Adipose tissue (tissue), 3 donors: ENCODE measurements around the gene LMX1A. TPM values are rescaled to one million over a fixed set of nuclear protein-coding genes. Genes with fewer than 3 reads are reported as not detected.

Experiments
- H3K27ac ChIP-seq: one replicate; pipeline ENCODE4 v1.5.1; 2013; ENCODE audit warnings: low read depth, low read length
- WGBS, 3 donors: extraction: QIAGEN DNeasy Blood & Tissue Kit; methylation state at CpG; one replicate each; pipeline ENCODE4 v1.1.7; 2013; 5-methylcytosine and 5-hydroxymethylcytosine counted together
- polyA plus RNA-seq, 3 donors: library from polyadenylated mRNA; stranded (reverse); fragments of 200-250 nt; gene quantifications; one replicate each; pipeline ENCODE4 v1.2.3, GENCODE V29; 2013
- donor health status: healthy with polysubstance abuse.
- donor health status: Bipolar disorder and iron deficiency.
- donor health status: healthy.

The LMX1A gene
- under 1 TPM; 0.03 to 0.79 (median 0.09) TPM for polyA plus RNA-seq

DNA sequence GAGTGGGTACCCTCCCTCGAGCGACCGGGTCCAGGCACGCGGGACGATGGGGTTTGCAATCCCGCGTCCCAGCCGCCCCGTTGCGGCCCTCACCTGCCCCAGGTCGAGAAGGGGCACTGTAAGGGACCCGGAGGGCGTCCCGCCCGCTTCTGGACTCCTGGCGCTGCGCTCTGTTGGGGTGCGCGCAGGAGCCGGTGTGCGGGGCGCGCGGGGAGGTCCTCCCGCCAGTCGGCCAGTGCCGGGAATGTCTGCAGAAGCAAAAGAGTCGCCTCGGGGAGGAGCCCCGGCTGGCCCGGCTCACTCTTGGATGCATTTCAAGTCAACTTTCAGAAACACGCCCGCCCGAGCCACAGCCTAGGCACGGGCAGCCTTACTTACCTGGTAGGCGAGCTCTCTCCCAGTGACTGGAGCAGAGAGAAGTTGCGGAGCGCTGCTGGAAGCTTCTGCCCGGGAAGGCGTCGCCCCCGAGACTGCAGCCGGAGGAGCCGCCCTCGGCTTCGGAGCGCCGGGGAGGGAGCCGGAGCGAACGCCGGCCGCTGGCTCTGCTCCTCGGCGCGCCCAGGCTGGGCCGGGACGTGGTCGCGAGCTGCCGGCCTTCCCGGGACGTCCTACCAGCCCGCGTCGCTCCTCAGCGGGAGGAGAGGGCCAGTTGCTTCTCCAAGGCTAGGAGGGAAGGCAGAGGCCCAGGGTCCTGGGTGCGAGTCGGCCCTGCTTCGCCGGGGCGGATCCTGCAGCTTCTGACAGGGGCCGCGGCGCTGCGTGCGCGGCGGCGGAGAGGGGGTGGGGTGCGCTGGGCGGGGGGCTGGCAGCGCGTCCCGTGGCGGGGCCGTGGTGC lies at the start of gene LMX1A:
Gene LMX1A, minus strand, starts transcription at position 739 of the 835 bp plus-strand sequence. CDS start 1,156 bp downstream, outside the sequence.
- 1 to 3% (median 1%) methylated on average over 69 to 88 of the region's 88 CpGs for WGBS, 3 donors
- H3K27ac ChIP-seq, result no peak within 1 kb of the TSS

- WGBS, 3 donors, result 37 to 41% (median 39%) methylated on average over 3 of the region's 3 CpGs
- H3K27ac ChIP-seq, result no peak overlapping the region
These were observed 47.4 kb upstream of the LMX1A start for GRCh38 chr1:165403835-165404482.

- 80 to 92% (median 85%) methylated on average over 4 of the region's 4 CpGs for WGBS, 3 donors
- H3K27ac ChIP-seq, result no peak overlapping the region
These were observed 46.1 kb upstream of the LMX1A start for GRCh38 chr1:165402517-165403111.

DNA sequence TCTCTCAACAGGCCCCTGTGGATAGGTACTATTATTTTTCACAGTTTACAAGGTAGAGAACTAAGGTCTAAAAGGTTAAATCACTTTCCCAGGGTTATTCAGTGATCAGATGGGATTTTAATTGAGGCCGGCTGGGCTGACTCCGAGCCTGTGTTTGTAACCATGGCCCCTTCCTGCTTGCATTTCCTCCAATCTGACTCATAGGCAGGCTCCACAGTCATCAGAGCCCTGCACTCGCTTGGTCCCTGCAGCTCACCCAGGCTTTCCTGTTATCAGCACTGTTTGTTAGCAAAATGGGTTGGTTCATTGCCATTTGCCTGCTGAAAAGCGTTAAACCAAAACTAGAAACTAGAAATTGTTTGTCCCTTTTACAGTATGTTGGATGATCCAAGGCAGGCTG lies 41.4 kb upstream of the LMX1A start:
- no peak overlapping the region for H3K27ac ChIP-seq
- 16 to 46% (median 19%) methylated on average over 4 of the region's 4 CpGs for WGBS, 3 donors

- no peak overlapping the region for H3K27ac ChIP-seq
- 88 to 95% (median 91%) methylated on average over 4 of the region's 4 CpGs for WGBS, 3 donors
These were observed 39.4 kb upstream of the LMX1A start for GRCh38 chr1:165395901-165396300.

- no peak overlapping the region for H3K27ac ChIP-seq
These were observed 39.0 kb upstream of the LMX1A start for GRCh38 chr1:165395478-165395877.

- 13 to 15% (median 14%) methylated on average over 19 of the region's 19 CpGs for WGBS, 3 donors
- no peak overlapping the region for H3K27ac ChIP-seq
These were observed 36.4 kb upstream of the LMX1A start for GRCh38 chr1:165392634-165393571.

DNA sequence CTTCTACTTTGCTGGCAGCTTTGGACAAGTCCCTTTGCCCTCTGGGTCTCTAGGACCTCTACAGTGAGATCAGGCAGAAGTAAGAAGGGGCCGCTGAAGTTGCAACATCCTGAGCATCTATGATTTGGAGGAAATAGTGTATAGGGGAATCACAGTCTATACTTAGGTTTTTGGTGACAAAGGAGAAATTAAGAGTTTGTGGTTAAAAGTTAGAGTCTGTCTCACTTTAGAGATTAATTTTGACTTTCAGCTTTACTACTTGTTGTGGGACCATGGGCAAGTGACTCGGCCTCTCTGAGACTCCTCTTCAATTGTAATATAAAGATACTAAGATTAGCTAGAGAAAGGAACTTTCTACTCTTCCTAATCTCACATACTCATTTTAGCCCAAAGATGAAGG lies 33.1 kb upstream of the LMX1A start:
- no peak overlapping the region for H3K27ac ChIP-seq
- 66 to 76% (median 72%) methylated on average over 2 of the region's 2 CpGs for WGBS, 3 donors

- WGBS, 3 donors, result 55 to 63% (median 57%) methylated on average over 2 of the region's 2 CpGs
- no peak overlapping the region for H3K27ac ChIP-seq
These were observed 31.4 kb upstream of the LMX1A start for GRCh38 chr1:165387961-165388360.

- 64 to 77% (median 73%) methylated on average over 2 of the region's 2 CpGs for WGBS, 3 donors
- no peak overlapping the region for H3K27ac ChIP-seq
These were observed 31.0 kb upstream of the LMX1A start for GRCh38 chr1:165387505-165387904.

GRCh38 chr1:165383599-165384405 lies 27.3 kb upstream of the LMX1A start:
- H3K27ac ChIP-seq, result no peak overlapping the region
- 62 to 69% (median 68%) methylated on average over 5 of the region's 5 CpGs for WGBS, 3 donors

GRCh38 chr1:165383067-165383466 lies 26.6 kb upstream of the LMX1A start:
- H3K27ac ChIP-seq, result no peak overlapping the region
- 55 to 63% (median 58%) methylated on average over 6 of the region's 6 CpGs for WGBS, 3 donors

DNA sequence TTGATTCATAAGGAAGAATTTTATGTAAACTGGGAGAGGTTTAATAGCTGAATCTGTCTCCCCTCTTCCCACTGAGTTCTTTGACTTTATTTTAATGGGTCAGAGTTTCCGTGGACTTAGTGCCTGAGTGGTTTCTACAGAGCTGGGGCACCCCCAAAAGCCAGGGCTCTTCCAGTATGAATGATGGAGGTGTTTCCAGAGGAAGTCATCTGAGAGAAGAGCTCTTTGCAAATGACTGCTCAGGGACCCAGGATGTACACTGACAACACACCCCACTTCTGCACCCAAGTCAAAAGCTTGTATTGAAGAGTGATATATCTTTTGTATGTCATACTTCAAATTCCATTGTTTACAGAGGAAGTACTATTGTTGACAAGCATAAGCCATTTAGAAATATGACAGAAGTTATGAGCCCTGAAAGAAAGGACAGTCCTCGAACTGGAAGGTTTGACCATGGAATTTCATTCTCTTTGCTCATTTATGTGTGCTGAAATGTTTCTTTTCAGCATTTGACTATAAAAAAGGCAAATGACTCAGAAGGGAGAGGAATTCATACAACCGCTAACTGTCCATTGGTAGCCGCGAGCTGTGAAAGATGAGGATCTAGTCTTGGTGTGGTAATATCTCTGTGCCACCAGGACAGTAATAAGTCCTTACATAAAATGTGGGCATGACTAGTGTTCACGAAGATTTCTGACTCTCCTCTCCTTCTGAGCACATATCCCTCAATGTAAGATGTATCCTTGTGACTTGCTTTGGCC lies 25.4 kb upstream of the LMX1A start:
- no peak overlapping the region for H3K27ac ChIP-seq
- WGBS, 3 donors, result 79 to 90% (median 80%) methylated on average over 6 of the region's 6 CpGs

DNA sequence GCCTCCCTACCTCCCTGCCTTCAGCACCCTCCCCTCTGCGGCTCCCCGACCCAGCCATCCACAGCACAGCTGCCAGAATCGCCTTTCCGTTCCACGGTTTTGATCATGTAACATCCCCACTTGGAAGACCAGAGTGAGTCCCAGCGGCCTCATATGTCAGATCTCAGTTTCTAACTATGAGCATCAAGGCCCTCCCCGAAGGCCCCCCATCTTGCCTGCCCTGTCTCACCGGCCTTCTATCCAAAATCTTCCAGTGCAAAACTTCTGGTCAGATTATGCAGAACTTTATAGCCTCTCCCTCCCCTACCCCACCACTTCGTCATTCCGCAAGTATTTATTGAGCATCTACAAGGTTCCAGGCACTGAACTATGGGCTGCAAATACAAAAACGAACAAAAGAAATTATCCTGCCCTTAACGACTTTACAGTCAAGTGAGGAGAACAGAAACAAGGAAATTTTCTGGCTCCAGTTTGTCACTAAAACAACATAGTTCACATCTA lies 20.3 kb upstream of the LMX1A start:
- no peak overlapping the region for H3K27ac ChIP-seq
- 9 to 21% (median 15%) methylated on average over 12 of the region's 12 CpGs for WGBS, 3 donors

DNA sequence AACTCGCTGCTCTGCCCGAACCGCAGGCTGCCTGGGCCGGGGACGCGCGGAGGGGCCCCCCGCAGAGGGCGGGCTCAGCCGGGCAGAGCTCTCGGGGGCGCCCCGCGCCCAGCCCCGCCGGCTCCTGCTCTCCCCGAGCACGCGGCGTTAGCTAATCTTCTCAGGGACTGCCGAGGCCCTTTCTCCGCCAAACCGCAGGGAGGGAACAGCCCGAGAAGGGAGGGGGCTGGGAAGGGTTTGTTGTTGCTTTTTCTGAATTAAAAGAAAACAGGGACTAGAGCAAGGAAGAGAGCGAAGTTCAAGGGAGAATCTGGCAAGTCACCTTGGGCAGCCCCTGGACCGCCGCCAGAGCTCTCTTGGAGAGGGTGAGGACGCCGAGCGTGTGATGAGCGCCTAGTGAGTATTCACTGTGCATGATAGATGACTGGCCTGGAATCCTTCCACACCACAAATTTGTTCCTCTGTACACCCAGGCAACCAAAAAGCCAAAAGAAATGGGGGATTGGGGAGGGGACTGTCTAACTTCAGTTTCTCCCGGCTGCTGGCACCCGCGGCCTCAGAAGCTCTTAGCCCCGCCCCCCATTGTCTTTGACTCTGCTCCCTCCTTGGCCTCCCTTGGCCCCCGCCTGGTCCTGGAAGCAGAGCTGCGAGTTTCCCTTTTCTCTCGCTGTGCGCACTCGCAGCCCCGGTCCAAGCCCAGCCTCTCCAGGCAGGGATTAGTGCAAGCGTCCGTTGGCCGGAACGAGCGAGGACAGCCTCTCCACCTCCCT lies 19.7 kb upstream of the LMX1A start:
- 1 to 2% (median 1%) methylated on average over 45 to 46 of the region's 46 CpGs for WGBS, 3 donors
- peak overlapping the region; percentile 60 for H3K27ac ChIP-seq

- H3K27ac ChIP-seq, result peak overlapping the region; percentile 60
- 18 to 32% (median 21%) methylated on average over 7 of the region's 7 CpGs for WGBS, 3 donors
These were observed 19.1 kb upstream of the LMX1A start for GRCh38 chr1:165375623-165376022.
